Epidermal melanocyte (primary cell): Measurements from ENCODE around the gene MYO1E.
A peak's percentile ranks its signal among the peaks of the same experiment; 100 is the strongest.

Experiments used
- DNase-seq: peaks from one replicate; pipeline ENCODE4 v3.0.0; 2011; ENCODE audit warnings: low spot score; ENCODE audit not compliant: insufficient read length

The MYO1E gene

GRCh38 chr15:59268168-59268851 lies 104.4 kb downstream of the MYO1E start:
- DNase-seq = no peak

GRCh38 chr15:59266028-59266427 lies 106.6 kb downstream of the MYO1E start:
- DNase-seq = no peak

- DNase-seq = no peak
These were observed 110.4 kb downstream of the MYO1E start for GRCh38 chr15:59262316-59262715.

GRCh38 chr15:59260090-59260489 lies 112.6 kb downstream of the MYO1E start:
- DNase-seq = no peak

- DNase-seq = no peak
These were observed 113.3 kb downstream of the MYO1E start for GRCh38 chr15:59259137-59259943.

- DNase-seq = no peak
These were observed 114.4 kb downstream of the MYO1E start for GRCh38 chr15:59258317-59258716.

GRCh38 chr15:59257140-59257539 lies 115.5 kb downstream of the MYO1E start:
- DNase-seq = no peak

GRCh38 chr15:59256482-59256881 lies 116.2 kb downstream of the MYO1E start:
- no peak for DNase-seq

- no peak for DNase-seq
These were observed 116.9 kb downstream of the MYO1E start for GRCh38 chr15:59255680-59256336.

- no peak for DNase-seq
These were observed 120.5 kb downstream of the MYO1E start for GRCh38 chr15:59252137-59252536.

- DNase-seq = no peak
These were observed 121.4 kb downstream of the MYO1E start for GRCh38 chr15:59251001-59251845.

- DNase-seq = no peak
These were observed 122.4 kb downstream of the MYO1E start for GRCh38 chr15:59250249-59250648.

- DNase-seq = no peak
These were observed 122.9 kb downstream of the MYO1E start for GRCh38 chr15:59249816-59250215.

- peak; percentile 60 for DNase-seq
These were observed 125.3 kb downstream of the MYO1E start for GRCh38 chr15:59247364-59247763.

- DNase-seq = no peak
These were observed 127.1 kb downstream of the MYO1E start for GRCh38 chr15:59245559-59245958.

- DNase-seq = no peak
These were observed 128.3 kb downstream of the MYO1E start for GRCh38 chr15:59244337-59244736.

GRCh38 chr15:59243622-59244021 lies 129.0 kb downstream of the MYO1E start:
- DNase-seq = no peak

- no peak for DNase-seq
These were observed 130.0 kb downstream of the MYO1E start for GRCh38 chr15:59242649-59243048.

GRCh38 chr15:59240036-59240435 lies 132.6 kb downstream of the MYO1E start:
- no peak for DNase-seq

GRCh38 chr15:59237924-59238331 lies 134.7 kb downstream of the MYO1E start:
- DNase-seq = no peak

- no peak for DNase-seq
These were observed 135.4 kb downstream of the MYO1E start for GRCh38 chr15:59237119-59237855.
